Body of pancreas (tissue), 4 donors: ENCODE data around the gene ATG4D. TPM values are rescaled to one million over a fixed set of nuclear protein-coding genes. Genes with fewer than 3 reads are reported as not detected.
A peak's percentile ranks its signal among the peaks of the same experiment; 100 is the strongest.

Experiments
- ATAC-seq: fragments of 150-250 bp; one replicate; pipeline ENCODE4 v1.9.1; 2016
- DNase-seq, 4 donors: peaks; one replicate each; pipeline ENCODE4 v3.0.0-alpha.2; 2019
- H3K27ac ChIP-seq, 4 donors: fragments of 200-600 bp; sonication (generic); 1 replicate in 3 of 4; 2 replicates in 1 of 4; pipeline versions ENCODE4 v1.5.1 to v1.6.1; 2016 to 2019; ENCODE audit warnings: mild to moderate bottlenecking in 1 of 4, mixed read lengths in 1 of 4, moderate library complexity in 1 of 4
- H3K27me3 ChIP-seq, 2 donors: fragments of 200-600 bp; sonication (generic); one replicate each; pipeline ENCODE4 v1.6.0; 2016; ENCODE audit warnings: mild to moderate bottlenecking in 1 of 2
- H3K36me3 ChIP-seq, 2 donors: fragments of 200-600 bp; sonication (generic); replicated peaks in 1 of 2; 2 replicates each; pipeline ENCODE4 v1.5.1; 2016; ENCODE audit warnings: low read depth in 2 of 2; ENCODE audit not compliant: insufficient read depth in 1 of 2
- H3K4me1 ChIP-seq: fragments of 200-600 bp; sonication (generic); one replicate; pipeline ENCODE4 v1.6.0; 2016
- H3K4me3 ChIP-seq, 2 donors: fragments of 200-600 bp; sonication (generic); 1 replicate in 1 of 2; 2 replicates in 1 of 2; pipeline ENCODE4 v1.5.1; 2016 to 2019
- H3K9me3 ChIP-seq, 3 donors: fragments of 200-600 bp; sonication (generic); 1 replicate in 2 of 3; 2 replicates in 1 of 3; pipeline ENCODE4 v1.5.1; 2016
- CTCF ChIP-seq, 7 experiments: fragments of 450-650 bp in 4 of 7; fragments of 200-600 bp in 3 of 7; sonication (generic) in 3 of 7; IDR thresholded peaks; one replicate each; pipeline ENCODE4 v1.5.1; 2016 to 2019; ENCODE audit warnings: antibody characterized with exemption in 7 of 7
- POLR2A ChIP-seq, 3 donors: fragments of 450-650 bp; IDR thresholded peaks; one replicate each; pipeline ENCODE4 v1.6.1; 2016; ENCODE audit warnings: antibody characterized with exemption in 3 of 3, mild to moderate bottlenecking in 2 of 3
- WGBS, 2 donors: methylation state at CpG; one replicate each; pipeline ENCODE4 v1.1.5; 2017; 5-methylcytosine and 5-hydroxymethylcytosine counted together
- intact Hi-C: fragments of 100-400 bp; cut with DNase I; formaldehyde crosslinking; loops from one replicate; pipeline ENCODE4 v1.15.1; 2023
- total RNA-seq, 2 donors: library from RNA; depleted of rRNA; stranded (reverse); fragments of >200 nt; gene quantifications; one replicate each; pipeline ENCODE4 v1.1.0, GENCODE V29; 2016

The ATG4D gene
- total RNA-seq, 2 donors from 2014 or later, result 20.4 to 23.3 TPM

- no peak overlapping the region for H3K4me3 ChIP-seq
- no peak for TF ChIP-seq CTCF (IDR thresholded peaks at IDR 0.05)
- TF ChIP-seq POLR2A (IDR thresholded peaks at IDR 0.05), result no peak
- peaks cover 14% of the 10 kb centered on the region for H3K4me1 ChIP-seq
- peaks cover 0 to 5% of the 10 kb centered on the region in 2 donors for H3K36me3 ChIP-seq
- WGBS, 2 donors, result 81 to 83% methylated on average over 8 to 9 of the region's 9 CpGs
- H3K27me3 ChIP-seq, result no peaks in the 10 kb centered on the region
- H3K9me3 ChIP-seq, result no peaks in the 10 kb centered on the region
- no peak overlapping the region for H3K27ac ChIP-seq
- ATAC-seq (no peak), DNase-seq (no peak)
- intact Hi-C loops, result loop anchor here (2.0 kb wide), 1 partner anchor 60 kb away; no protein-coding TSS in a partner anchor
Measured at GRCh38 chr19:10583036-10583776, 39.5 kb downstream of the ATG4D start.

GRCh38 chr19:10586396-10586795 lies 42.7 kb downstream of the ATG4D start:
- TF ChIP-seq POLR2A (IDR thresholded peaks at IDR 0.05) (no peak), CTCF (IDR thresholded peaks at IDR 0.05) (no peak)
- peak overlapping the region in 3 of 4 donors; percentile 28 to 70 (median 66) for H3K27ac ChIP-seq
- intact Hi-C loops, result no loop called here
- peaks cover 14% of the 10 kb centered on the region for H3K4me1 ChIP-seq
- 29 to 32% methylated on average over 6 of the region's 6 CpGs for whole genome bisulfite sequencing, 2 donors
- no peaks in the 10 kb centered on the region for H3K9me3 ChIP-seq
- H3K36me3 ChIP-seq, result peaks cover 0 to 3% of the 10 kb centered on the region in 2 donors
- H3K27me3 ChIP-seq, result no peaks in the 10 kb centered on the region
- DNase-seq (no peak), ATAC-seq (peak; percentile 27)
- H3K4me3 ChIP-seq, result peak overlapping the region in 1 of 2 donors; percentile 73

GRCh38 chr19:10587022-10587838 lies 43.5 kb downstream of the ATG4D start, which contains the start of gene AP1M2:
Gene AP1M2 (minus strand): TSS chr19:10587312. CDS start chr19:10587231, 81 bp downstream.
- peak within 1 kb of the TSS; percentile 28 to 70 (median 56) for H3K27ac ChIP-seq
- no peaks in the 10 kb centered on the region for H3K27me3 ChIP-seq
- TF ChIP-seq CTCF (IDR thresholded peaks at IDR 0.05) (peak in 2 of 7 experiments; percentile 6 to 11), POLR2A (IDR thresholded peaks at IDR 0.05) (peak in 2 of 3 donors; percentile 34 to 35)
- intact Hi-C loops, result no loop called here
- peak within 1 kb of the TSS; percentile 17 to 73 for H3K4me3 ChIP-seq
- ATAC-seq, result peak; percentile 84
- WGBS, 2 donors, result 11 to 14% methylated on average over 32 to 33 of the region's 35 CpGs
- H3K36me3 ChIP-seq, result no peaks in the 10 kb centered on the region
- H3K4me1 ChIP-seq, result peaks cover 14% of the 10 kb centered on the region
- peak; percentile 59 to 75 (median 66) for DNase-seq
- H3K9me3 ChIP-seq, result no peaks in the 10 kb centered on the region

GRCh38 chr19:10587839-10588150 lies 44.1 kb downstream of the ATG4D start:
- H3K9me3 ChIP-seq, result no peaks in the 10 kb centered on the region
- H3K36me3 ChIP-seq, result no peaks in the 10 kb centered on the region
- H3K27me3 ChIP-seq, result no peaks in the 10 kb centered on the region
- DNase-seq (no peak), ATAC-seq (no peak)
- no peak overlapping the region for H3K27ac ChIP-seq
- H3K4me1 ChIP-seq, result peaks cover 14% of the 10 kb centered on the region
- TF ChIP-seq CTCF (IDR thresholded peaks at IDR 0.05) (no peak), POLR2A (IDR thresholded peaks at IDR 0.05) (no peak)
- H3K4me3 ChIP-seq, result no peak overlapping the region
- 86 to 92% methylated on average over 2 of the region's 2 CpGs for WGBS, 2 donors
- intact Hi-C loops, result no loop called here
